Upper lobe of right lung (tissue), 1 donor: Measurements from ENCODE around the gene TRMU. TPM values are rescaled to one million over a fixed set of nuclear protein-coding genes. Genes with fewer than 3 reads are reported as not detected.
"Not testable (repeated sequence)": the region's sequence is repeated elsewhere in the genome, so short reads cannot be mapped to it uniquely, and the experiment has no call there.

ENCODE experiments used
- ATAC-seq: fragments of 200-7000 bp; cut with Tn5 transposase; one replicate; pipeline ENCODE4 v1.9.1; 2020; ENCODE audit warnings: mild to moderate bottlenecking, moderate library complexity
- DNase-seq: peaks from one replicate; pipeline ENCODE4 v3.0.0-alpha.2; 2020
- H3K27ac ChIP-seq: fragments of 200-600 bp; one replicate; pipeline ENCODE4 v1.8.0; 2022
- H3K27me3 ChIP-seq: fragments of 200-600 bp; one replicate; pipeline ENCODE4 v1.8.0; 2022; ENCODE audit warnings: mild to moderate bottlenecking
- H3K36me3 ChIP-seq: fragments of 200-600 bp; one replicate; pipeline ENCODE4 v1.8.0; 2022
- H3K4me1 ChIP-seq: fragments of 200-600 bp; one replicate; pipeline ENCODE4 v1.8.0; 2022
- H3K4me3 ChIP-seq: fragments of 200-600 bp; one replicate; pipeline ENCODE4 v1.8.0; 2022; ENCODE audit warnings: mild to moderate bottlenecking
- H3K9me3 ChIP-seq: fragments of 200-600 bp; one replicate; pipeline ENCODE4 v1.8.0; 2022
- CTCF ChIP-seq: fragments of 200-600 bp; IDR thresholded peaks from one replicate; pipeline ENCODE4 v1.8.0; 2022; ENCODE audit warnings: antibody characterized with exemption
- intact Hi-C: fragments of 100-400 bp; cut with DNase I; formaldehyde crosslinking; loops from one replicate; pipeline ENCODE4 v1.11.0; 2022
- total RNA-seq: library from RNA; stranded (reverse); fragmentation: NEBNext Ultra II Directional; extraction: Animal tissue kit (Norgen Biotek cat#: 25700); gene quantifications from one replicate; pipeline ENCODE4 v1.2.1, GENCODE V29; 2021
- donor health status: DM: no; HTN: yes; CAD: no; lungs with severe emphysema.

TRMU gene
- total RNA-seq, 1 donor from 2014 or later, result 34.9 TPM

GRCh38 chr22:46394622-46395021 lies 59.1 kb downstream of the TRMU start:
- no peak for TF ChIP-seq CTCF
- no peak overlapping the region for H3K27ac ChIP-seq
- no peak for ATAC-seq
- H3K27me3 ChIP-seq, result no peaks in the 10 kb centered on the region
- peaks cover 6% of the 10 kb centered on the region for H3K36me3 ChIP-seq
- intact Hi-C loops, result no loop called here
- no peak overlapping the region for H3K4me3 ChIP-seq
- DNase-seq, result no peak
- H3K4me1 ChIP-seq, result no peaks in the 10 kb centered on the region
- H3K9me3 ChIP-seq, result no peaks in the 10 kb centered on the region

GRCh38 chr22:46395145-46395544 lies 59.6 kb downstream of the TRMU start:
- H3K27ac ChIP-seq, result no peak overlapping the region
- H3K4me1 ChIP-seq, result no peaks in the 10 kb centered on the region
- no peaks in the 10 kb centered on the region for H3K27me3 ChIP-seq
- peaks cover 6% of the 10 kb centered on the region for H3K36me3 ChIP-seq
- TF ChIP-seq CTCF, result no peak
- no peak overlapping the region for H3K4me3 ChIP-seq
- DNase-seq (no peak), ATAC-seq (no peak)
- no peaks in the 10 kb centered on the region for H3K9me3 ChIP-seq
- intact Hi-C loops, result no loop called here

GRCh38 chr22:46397049-46397448 lies 61.5 kb downstream of the TRMU start:
- H3K4me1 ChIP-seq, intact Hi-C loops, H3K36me3 ChIP-seq, H3K27me3 ChIP-seq, ATAC-seq, H3K4me3 ChIP-seq, H3K27ac ChIP-seq, DNase-seq, H3K9me3 ChIP-seq: not testable (repeated sequence)

GRCh38 chr22:46397514-46397913 lies 62.0 kb downstream of the TRMU start:
- no peak for DNase-seq
- no peak overlapping the region for H3K27ac ChIP-seq
- ATAC-seq, result no peak
- no peak overlapping the region for H3K4me3 ChIP-seq
- H3K4me1 ChIP-seq, result no peaks in the 10 kb centered on the region
- no peaks in the 10 kb centered on the region for H3K27me3 ChIP-seq
- no peaks in the 10 kb centered on the region for H3K9me3 ChIP-seq
- H3K36me3 ChIP-seq, result peaks cover 6% of the 10 kb centered on the region
- intact Hi-C loops, result no loop called here
- TF ChIP-seq CTCF, result no peak

- Histone ChIP-seq H3K4me1 (no peaks in the 10 kb centered on the region), H3K27me3 (no peaks in the 10 kb centered on the region), H3K36me3 (peaks cover 6% of the 10 kb centered on the region), H3K9me3 (no peaks in the 10 kb centered on the region), H3K27ac (no peak overlapping the region), H3K4me3 (no peak overlapping the region)
- no peak for DNase-seq
- TF ChIP-seq CTCF, result no peak
- ATAC-seq, result no peak
- intact Hi-C loops, result no loop called here
Observed at GRCh38 chr22:46397951-46398350, 62.4 kb downstream of the TRMU start.

GRCh38 chr22:46399251-46400024 lies 63.9 kb downstream of the TRMU start:
- DNase-seq (no peak), ATAC-seq (no peak)

More at GRCh38 chr22:46399251-46400024, 63.9 kb downstream of the TRMU start:
- intact Hi-C loops, result no loop called here
- H3K4me1 ChIP-seq, result no peaks in the 10 kb centered on the region
- H3K27me3 ChIP-seq, result no peaks in the 10 kb centered on the region
- no peaks in the 10 kb centered on the region for H3K9me3 ChIP-seq
- TF ChIP-seq CTCF, result no peak
- peaks cover 6% of the 10 kb centered on the region for H3K36me3 ChIP-seq
- no peak overlapping the region for H3K27ac ChIP-seq
- no peak overlapping the region for H3K4me3 ChIP-seq
